Activated CD4-positive, CD25-positive, alpha-beta regulatory T cell (primary cell): Measurements from ENCODE around the gene TKFC.

Source experiments
- DNase-seq, 4 experiments: peaks; one replicate each; lab custom pipeline; 2025; lab: John Stamatoyannopoulos, UW

The TKFC gene

GRCh38 chr11:61345170-61345610 lies 12.2 kb downstream of the TKFC start:
- DNase-seq, result no peak

- DNase-seq, result no peak
These were observed 13.2 kb downstream of the TKFC start for GRCh38 chr11:61345954-61346843.

- no peak for DNase-seq
These were observed 15.0 kb downstream of the TKFC start for GRCh38 chr11:61347916-61348461.

- no peak for DNase-seq
These were observed 16.2 kb downstream of the TKFC start for GRCh38 chr11:61349189-61349751.

- no peak for DNase-seq
These were observed 16.9 kb downstream of the TKFC start for GRCh38 chr11:61349916-61350315.

- no peak for DNase-seq
These were observed 17.3 kb downstream of the TKFC start for GRCh38 chr11:61350336-61350735.

GRCh38 chr11:61350803-61351202 lies 17.8 kb downstream of the TKFC start:
- no peak for DNase-seq

- DNase-seq, result no peak
These were observed 19.0 kb downstream of the TKFC start for GRCh38 chr11:61352038-61352437.

- no peak for DNase-seq
These were observed 20.4 kb downstream of the TKFC start for GRCh38 chr11:61353131-61354067.

- DNase-seq, result no peak
These were observed 21.2 kb downstream of the TKFC start for GRCh38 chr11:61354208-61354607.

GRCh38 chr11:61356706-61357105 lies 23.7 kb downstream of the TKFC start:
- no peak for DNase-seq

- DNase-seq, result no peak
These were observed 24.3 kb downstream of the TKFC start for GRCh38 chr11:61357233-61357893.

- no peak for DNase-seq
These were observed 24.8 kb downstream of the TKFC start for GRCh38 chr11:61357894-61358239.

- no peak for DNase-seq
These were observed 25.5 kb downstream of the TKFC start for GRCh38 chr11:61358566-61358965.

- no peak for DNase-seq
These were observed 26.5 kb downstream of the TKFC start for GRCh38 chr11:61359516-61359915.

GRCh38 chr11:61361237-61361740 lies 28.3 kb downstream of the TKFC start:
- no peak for DNase-seq

- DNase-seq, result peak; percentile 73 to 79 (median 75)
These were observed 28.9 kb downstream of the TKFC start, which contains the start of the genes CYB561A3 and TMEM138 for GRCh38 chr11:61361741-61362541. CYB561A3 (minus strand) TSS chr11:61361882; CDS start chr11:61356713, 5,169 bp downstream. TMEM138 (plus strand) TSS chr11:61362374; CDS start chr11:61364391, 2,017 bp downstream.

GRCh38 chr11:61362542-61362875 lies 29.5 kb downstream of the TKFC start:
- peak in 3 of 4 experiments; percentile 8 to 19 (median 14) for DNase-seq

- DNase-seq, result no peak
These were observed 31.1 kb downstream of the TKFC start for GRCh38 chr11:61364012-61364675.

GRCh38 chr11:61367406-61367805 lies 34.4 kb downstream of the TKFC start:
- DNase-seq, result no peak
